Fibroblast of villous mesenchyme (primary cell): ENCODE measurements around the gene QPCT. TPM values are rescaled to one million over a fixed set of nuclear protein-coding genes. Genes with fewer than 3 reads are reported as not detected.
"Not testable (repeated sequence)": the region's sequence is repeated elsewhere in the genome, so short reads cannot be mapped to it uniquely, and the experiment has no call there.

Experiments used
- DNase-seq: peaks from one replicate; pipeline ENCODE4 v3.0.0-alpha.2; 2010; ENCODE audit warnings: low read depth
- H3K4me3 ChIP-seq: 2 replicates; pipeline ENCODE4 v1.5.1; 2011; ENCODE audit warnings: low read depth, mild to moderate bottlenecking, low read length
- CTCF ChIP-seq: IDR thresholded peaks from 2 replicates; pipeline ENCODE4 v1.5.1; 2012; ENCODE audit warnings: low read depth, mild to moderate bottlenecking, low read length; ENCODE audit not compliant: insufficient read depth
- total RNA-seq: library from RNA; depleted of rRNA; stranded (reverse); fragments of >200 nt; gene quantifications from 2 replicates; pipeline ENCODE4 v1.2.3, GENCODE V29; 2012

The QPCT gene
- total RNA-seq, 1 donor = 47.5 TPM

- no peak for TF ChIP-seq CTCF
- no peak overlapping the region for H3K4me3 ChIP-seq
- peak; percentile 88 for DNase-seq
Measured at GRCh38 chr2:37376421-37377186, 32.2 kb downstream of the QPCT start.

GRCh38 chr2:37377187-37377532 lies 32.7 kb downstream of the QPCT start:
- H3K4me3 ChIP-seq = no peak overlapping the region
- peak; percentile 66 for DNase-seq
- TF ChIP-seq CTCF = no peak

- DNase-seq = peak; percentile 60
- TF ChIP-seq CTCF = no peak
- H3K4me3 ChIP-seq = no peak overlapping the region
Measured at GRCh38 chr2:37378411-37378810, 34.0 kb downstream of the QPCT start.

GRCh38 chr2:37379881-37380296 lies 35.5 kb downstream of the QPCT start:
- no peak for TF ChIP-seq CTCF
- no peak for DNase-seq
- H3K4me3 ChIP-seq = no peak overlapping the region

GRCh38 chr2:37380787-37381186 lies 36.4 kb downstream of the QPCT start:
- not testable (repeated sequence) for DNase-seq, H3K4me3 ChIP-seq

- not testable (repeated sequence) for H3K4me3 ChIP-seq
- peak; percentile 24 for DNase-seq
Measured at GRCh38 chr2:37384261-37384660, 39.8 kb downstream of the QPCT start.

- TF ChIP-seq CTCF = no peak
- peak; percentile 57 for DNase-seq
- no peak overlapping the region for H3K4me3 ChIP-seq
Measured at GRCh38 chr2:37387148-37387835, 42.9 kb downstream of the QPCT start.

GRCh38 chr2:37388074-37388473 lies 43.6 kb downstream of the QPCT start:
- TF ChIP-seq CTCF = no peak
- H3K4me3 ChIP-seq = no peak overlapping the region
- DNase-seq = peak; percentile 81
